ENCODE results near the gene AIG1. TPM values are rescaled to one million over a fixed set of nuclear protein-coding genes. Genes with fewer than 3 reads are reported as not detected.

Gene AIG1
- total RNA-seq, 1 donor from 2014 or later = 31.3 TPM

- TF ChIP-seq CTCF (IDR thresholded peaks at IDR 0.05; ENCODE audit: unreplicated experiment) = no peak
- Mint-ChIP-seq H3K27me3 (ENCODE audit: low read depth) (no peaks in the 10 kb centered on the region), H3K4me1 (no peaks in the 10 kb centered on the region), H3K27ac (no peak overlapping the region), H3K4me3 (no peak overlapping the region), H3K9me3 (no peaks in the 10 kb centered on the region), H3K36me3 (no peaks in the 10 kb centered on the region)
- no peak for DNase-seq (ENCODE audit: low spot score in 2 of 2, unreplicated experiment in 2 of 2)
Measured at GRCh38 chr6:143369971-143370370, 309.3 kb downstream of the AIG1 start.

- H3K27me3 Mint-ChIP-seq (ENCODE audit: low read depth) = no peaks in the 10 kb centered on the region
- H3K4me1 Mint-ChIP-seq = no peaks in the 10 kb centered on the region
- no peak overlapping the region for H3K27ac Mint-ChIP-seq
- no peaks in the 10 kb centered on the region for H3K36me3 Mint-ChIP-seq
- TF ChIP-seq CTCF (IDR thresholded peaks at IDR 0.05; ENCODE audit: unreplicated experiment) = no peak
- no peaks in the 10 kb centered on the region for H3K9me3 Mint-ChIP-seq
- DNase-seq (ENCODE audit: low spot score in 2 of 2, unreplicated experiment in 2 of 2) = no peak
- no peak overlapping the region for H3K4me3 Mint-ChIP-seq
Measured at GRCh38 chr6:143370812-143371370, 310.2 kb downstream of the AIG1 start.

- no peak for DNase-seq (ENCODE audit: low spot score in 2 of 2, unreplicated experiment in 2 of 2)
- Mint-ChIP-seq H3K4me1 (no peaks in the 10 kb centered on the region), H3K4me3 (no peak overlapping the region), H3K36me3 (no peaks in the 10 kb centered on the region), H3K9me3 (peaks cover 10% of the 10 kb centered on the region), H3K27me3 (ENCODE audit: low read depth) (no peaks in the 10 kb centered on the region), H3K27ac (no peak overlapping the region)
- no peak for TF ChIP-seq CTCF (IDR thresholded peaks at IDR 0.05; ENCODE audit: unreplicated experiment)
Measured at GRCh38 chr6:143372199-143372882, 311.7 kb downstream of the AIG1 start.

- H3K4me3 Mint-ChIP-seq = no peak overlapping the region
- H3K27me3 Mint-ChIP-seq (ENCODE audit: low read depth) = peaks cover under 1% of the 10 kb centered on the region
- H3K27ac Mint-ChIP-seq = no peak overlapping the region
- H3K9me3 Mint-ChIP-seq = peaks cover 19% of the 10 kb centered on the region
- no peaks in the 10 kb centered on the region for H3K4me1 Mint-ChIP-seq
- no peak for TF ChIP-seq CTCF (IDR thresholded peaks at IDR 0.05; ENCODE audit: unreplicated experiment)
- no peaks in the 10 kb centered on the region for H3K36me3 Mint-ChIP-seq
- no peak for DNase-seq (ENCODE audit: low spot score in 2 of 2, unreplicated experiment in 2 of 2)
Measured at GRCh38 chr6:143374014-143374413, 313.3 kb downstream of the AIG1 start.

DNA sequence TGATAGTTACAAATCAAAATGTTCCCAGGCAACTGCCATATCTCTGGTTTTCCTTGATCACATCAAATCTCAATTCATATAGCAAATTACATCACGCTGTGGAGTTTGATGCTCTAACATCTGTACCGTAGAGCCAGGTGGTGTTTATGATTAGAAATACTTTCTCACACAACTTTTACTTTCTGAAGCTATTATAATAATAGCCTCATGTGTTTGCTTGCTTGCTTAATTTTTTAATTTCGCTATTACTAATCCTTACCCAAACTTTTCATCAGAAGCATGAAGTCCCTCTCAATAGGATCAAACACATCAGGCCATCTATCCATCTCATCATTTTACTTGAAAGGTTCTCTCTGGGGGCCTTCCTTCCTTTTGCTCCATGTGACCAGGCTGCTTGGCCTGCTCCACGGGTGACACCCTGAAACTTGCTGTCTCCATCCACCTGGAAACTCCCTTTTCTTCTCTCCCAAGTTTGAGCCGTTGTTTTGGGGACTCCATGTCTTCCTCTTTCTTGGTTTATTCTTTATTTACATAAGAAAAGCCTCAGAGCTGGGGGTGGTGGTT, 314.4 kb downstream of the AIG1 start:
- no peak for TF ChIP-seq CTCF (IDR thresholded peaks at IDR 0.05; ENCODE audit: unreplicated experiment)
- no peak overlapping the region for H3K27ac Mint-ChIP-seq
- H3K4me3 Mint-ChIP-seq = no peak overlapping the region
- H3K4me1 Mint-ChIP-seq = no peaks in the 10 kb centered on the region
- no peak for DNase-seq (ENCODE audit: low spot score in 2 of 2, unreplicated experiment in 2 of 2)
- no peaks in the 10 kb centered on the region for H3K36me3 Mint-ChIP-seq
- peaks cover 19% of the 10 kb centered on the region for H3K9me3 Mint-ChIP-seq
- peaks cover 3% of the 10 kb centered on the region for H3K27me3 Mint-ChIP-seq (ENCODE audit: low read depth)
